GM21717 (cell line): ENCODE results near the gene FOXP3.
A peak's percentile ranks its signal among the peaks of the same experiment; 100 is the strongest.

Experiments
- ATAC-seq: cut with Tn5 transposase; IDR thresholded peaks from one replicate; pipeline ENCODE4 v1.9.1; 2021; ENCODE audit warnings: mild to moderate bottlenecking, moderate library complexity; ENCODE audit not compliant: unreplicated experiment

FOXP3 gene

GRCh38 chrX:49276207-49276606, 11.7 kb upstream of the FOXP3 start:
- no peak for ATAC-seq

- ATAC-seq = no peak
These were observed 8.7 kb upstream of the FOXP3 start for GRCh38 chrX:49273181-49273727.

GRCh38 chrX:49272421-49272820, 7.9 kb upstream of the FOXP3 start:
- ATAC-seq = no peak

GRCh38 chrX:49271341-49271740, 6.8 kb upstream of the FOXP3 start:
- no peak for ATAC-seq

GRCh38 chrX:49270249-49270921, 5.9 kb upstream of the FOXP3 start:
- no peak for ATAC-seq

GRCh38 chrX:49269767-49270248, 5.3 kb upstream of the FOXP3 start, which contains the start of gene PPP1R3F:
PPP1R3F (plus strand) TSS chrX:49269793; CDS start chrX:49269870, 77 bp downstream.
- ATAC-seq = peak; percentile 22

GRCh38 chrX:49269010-49269766, 4.7 kb upstream of the FOXP3 start:
- peak; percentile 87 for ATAC-seq

- no peak for ATAC-seq
These were observed 4.1 kb upstream of the FOXP3 start for GRCh38 chrX:49268702-49269009.

GRCh38 chrX:49266523-49267445, 2.3 kb upstream of the FOXP3 start:
- no peak for ATAC-seq

GRCh38 chrX:49263631-49264030, 879 bp downstream of the FOXP3 start:
- no peak for ATAC-seq

- no peak for ATAC-seq
These were observed 1.9 kb downstream of the FOXP3 start for GRCh38 chrX:49262603-49263002.

- no peak for ATAC-seq
These were observed 4.1 kb downstream of the FOXP3 start for GRCh38 chrX:49260221-49260985.

GRCh38 chrX:49258749-49259124, 5.8 kb downstream of the FOXP3 start:
- no peak for ATAC-seq

GRCh38 chrX:49257846-49258748, 6.4 kb downstream of the FOXP3 start:
- ATAC-seq = no peak

- no peak for ATAC-seq
These were observed 7.3 kb downstream of the FOXP3 start for GRCh38 chrX:49257074-49257790.

GRCh38 chrX:49256268-49256995, 8.1 kb downstream of the FOXP3 start:
- no peak for ATAC-seq

- ATAC-seq = no peak
These were observed 9.9 kb downstream of the FOXP3 start for GRCh38 chrX:49254639-49255038.

- ATAC-seq = no peak
These were observed 13.2 kb downstream of the FOXP3 start for GRCh38 chrX:49251325-49251724.
